ENCODE data around the gene FOXD4.
"Not testable (repeated sequence)": the region's sequence is repeated elsewhere in the genome, so short reads cannot be mapped to it uniquely, and the experiment has no call there.

The FOXD4 gene

DNA sequence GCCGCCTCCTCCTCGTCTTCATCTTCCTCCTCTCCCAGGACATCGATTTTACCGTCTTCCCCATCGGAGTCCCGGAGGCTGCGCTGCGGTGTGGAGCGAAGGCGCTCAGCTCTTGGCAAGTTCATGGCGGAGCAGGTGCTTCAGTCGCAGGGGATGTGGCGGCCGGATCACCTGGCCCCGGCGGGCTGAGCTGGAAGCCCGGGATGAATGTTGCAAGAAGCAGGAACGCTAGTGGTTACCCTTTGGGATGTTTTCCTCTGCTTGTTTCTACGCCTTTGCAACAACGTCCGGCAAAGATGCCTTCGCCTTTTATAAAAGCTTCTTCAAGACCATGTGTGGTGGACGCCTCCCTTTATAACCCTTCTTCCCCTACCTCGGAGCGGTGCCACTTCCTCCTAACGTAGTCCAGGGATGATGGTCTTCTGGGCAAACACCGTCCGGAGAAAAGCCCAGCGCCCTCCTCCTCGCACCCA, at the start of gene FOXD4:
Gene FOXD4, minus strand, starts transcription at position 423 of the 473 bp plus-strand sequence. Its CDS starts 298 bp downstream, at position 125.
- in situ Hi-C loops (cut with MboI; ENCODE audit: low sequenced_read_pairs) = not testable (repeated sequence)

DNA sequence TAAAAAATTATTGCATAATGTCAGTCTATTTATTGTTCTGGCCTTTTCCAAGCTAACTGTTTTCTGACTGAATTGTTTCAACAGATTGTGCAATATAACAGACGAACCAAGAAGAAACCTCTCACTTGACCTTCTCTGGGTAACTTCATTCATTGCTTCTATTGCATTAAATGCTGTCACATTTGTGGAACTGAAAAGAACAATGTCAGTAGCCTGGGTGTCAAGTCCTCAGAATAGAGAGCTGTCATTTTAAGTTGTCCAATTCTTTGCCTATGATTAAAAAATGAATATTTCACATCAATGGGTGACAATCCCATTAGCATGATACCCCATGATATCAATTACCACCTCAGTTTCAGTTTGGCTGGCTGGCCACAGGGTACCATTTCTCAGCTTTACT, 41.7 kb upstream of the FOXD4 start:
- in situ Hi-C loops (cut with MboI; ENCODE audit: low sequenced_read_pairs) = not testable (repeated sequence)

DNA sequence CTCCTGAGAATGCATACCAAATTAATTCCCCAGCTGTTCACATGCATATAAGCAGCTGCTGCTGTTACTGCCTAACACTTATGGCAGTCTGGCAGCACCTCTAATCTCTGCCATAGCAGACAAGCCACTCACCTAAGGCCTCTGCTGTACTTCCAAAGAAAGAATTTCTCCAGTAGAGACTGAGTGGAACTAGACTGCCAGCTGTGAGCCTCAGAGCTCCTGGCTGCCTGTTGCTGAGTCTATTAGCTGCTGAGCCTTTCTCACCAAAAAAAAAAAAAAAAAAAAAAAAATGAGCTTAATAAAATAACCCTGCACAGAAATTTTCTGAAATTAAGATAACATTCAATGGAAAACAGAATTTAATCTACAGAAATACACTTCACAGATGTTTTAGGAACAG, 33.0 kb upstream of the FOXD4 start:
- in situ Hi-C loops (cut with MboI; ENCODE audit: low sequenced_read_pairs) = not testable (repeated sequence)

DNA sequence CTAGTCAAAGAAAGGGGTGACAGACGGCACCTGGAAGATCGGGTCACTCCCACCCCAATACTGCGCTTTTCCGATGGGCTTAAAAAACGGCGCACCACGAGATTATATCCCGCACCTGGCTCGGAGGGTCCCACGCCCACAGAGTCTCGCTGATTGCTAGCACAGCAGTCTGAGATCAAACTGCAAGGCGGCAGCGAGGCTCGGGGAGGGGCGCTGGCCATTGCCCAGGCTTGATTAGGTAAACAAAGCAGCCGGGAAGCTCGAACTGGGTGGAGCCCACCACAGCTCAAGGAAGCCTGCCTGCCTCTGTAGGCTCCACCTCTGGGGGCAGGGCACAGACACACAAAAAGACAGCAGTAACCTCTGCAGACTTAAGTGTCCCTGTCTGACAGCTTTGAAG, 21.7 kb upstream of the FOXD4 start:
- in situ Hi-C loops (cut with MboI; ENCODE audit: low sequenced_read_pairs) = not testable (repeated sequence)

DNA sequence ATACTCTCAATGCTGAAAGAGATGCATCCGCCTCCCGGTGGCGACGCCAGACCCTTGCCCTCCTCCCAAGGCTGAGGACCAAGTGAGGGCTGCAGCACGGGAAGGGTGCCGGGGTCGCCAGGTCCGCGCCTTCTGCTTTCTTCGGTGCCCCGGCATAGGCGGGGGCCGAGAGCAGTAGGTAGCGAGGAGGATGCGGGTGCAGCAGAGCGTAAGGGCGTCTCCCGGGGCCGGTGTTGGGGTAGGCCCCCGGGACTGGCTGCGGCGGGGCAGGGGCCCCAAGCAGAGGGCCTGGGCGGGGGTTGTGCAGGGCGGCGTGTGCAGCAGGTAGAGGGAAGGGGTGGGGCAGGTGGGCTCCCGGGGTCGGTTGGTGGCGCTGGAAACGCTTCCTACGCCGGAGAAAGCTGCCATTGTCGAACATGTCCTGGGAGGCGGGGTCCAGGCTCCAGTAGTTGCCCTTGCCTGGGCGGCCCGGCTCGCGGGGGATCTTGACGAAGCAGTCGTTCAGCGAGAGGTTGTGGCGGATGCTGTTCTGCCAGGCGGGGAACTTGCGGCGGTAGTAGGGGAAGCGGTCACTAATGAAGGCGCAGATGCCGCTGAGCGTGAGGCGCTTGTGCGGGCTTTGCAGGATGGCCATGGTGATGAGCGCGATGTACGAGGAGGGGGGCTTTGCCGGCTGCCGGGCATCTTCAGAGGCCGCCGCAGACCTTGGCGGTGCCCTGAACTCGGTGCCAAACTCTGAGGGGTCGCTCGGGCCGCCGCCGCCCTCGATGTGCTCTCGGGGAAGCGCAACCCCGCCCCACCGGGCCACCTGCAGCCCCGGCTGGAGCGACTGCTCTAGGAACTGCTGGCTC, 848 bp downstream of the FOXD4 start:
- in situ Hi-C loops (cut with MboI; ENCODE audit: low sequenced_read_pairs) = not testable (repeated sequence)

DNA sequence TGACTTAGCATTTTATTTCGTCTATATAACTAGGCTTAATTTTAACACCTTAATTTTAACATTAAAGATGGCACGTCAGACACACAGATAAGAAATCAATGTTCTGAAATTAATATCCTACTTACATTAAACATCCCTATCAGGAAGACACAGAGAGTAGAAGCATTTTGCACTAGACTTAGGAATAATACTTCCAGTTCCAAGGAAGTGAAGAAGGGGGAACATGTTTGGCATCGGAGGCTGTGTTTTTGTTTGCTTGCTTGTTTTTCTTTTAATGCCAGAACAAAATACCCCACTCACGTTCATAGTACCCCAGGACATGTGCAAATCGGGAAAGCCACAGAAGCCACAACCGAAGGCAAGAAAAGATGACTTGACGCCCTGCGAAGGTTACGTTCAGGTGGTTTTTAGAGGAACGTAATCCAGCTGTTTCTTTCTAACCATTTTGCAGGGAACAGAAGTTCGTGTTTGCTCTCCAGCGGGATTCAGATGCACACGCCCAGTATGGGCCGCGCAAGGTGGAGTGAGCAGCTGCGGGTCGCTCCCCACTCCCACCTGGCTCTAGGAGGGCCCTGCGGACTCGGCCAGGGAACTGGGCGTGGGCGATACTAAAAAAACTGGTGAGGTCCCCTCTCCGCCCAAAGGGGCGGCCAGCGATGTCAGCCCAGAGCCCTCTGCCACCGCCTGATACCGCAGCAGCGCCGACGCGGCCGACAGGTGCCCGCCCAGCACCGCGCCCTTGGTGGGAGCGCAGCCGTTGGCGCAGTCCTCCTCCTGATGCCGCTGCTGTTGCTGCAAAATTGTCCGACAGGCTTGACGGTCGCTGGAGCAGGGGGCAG, 1.8 kb downstream of the FOXD4 start:
- in situ Hi-C loops (cut with MboI; ENCODE audit: low sequenced_read_pairs) = not testable (repeated sequence)

DNA sequence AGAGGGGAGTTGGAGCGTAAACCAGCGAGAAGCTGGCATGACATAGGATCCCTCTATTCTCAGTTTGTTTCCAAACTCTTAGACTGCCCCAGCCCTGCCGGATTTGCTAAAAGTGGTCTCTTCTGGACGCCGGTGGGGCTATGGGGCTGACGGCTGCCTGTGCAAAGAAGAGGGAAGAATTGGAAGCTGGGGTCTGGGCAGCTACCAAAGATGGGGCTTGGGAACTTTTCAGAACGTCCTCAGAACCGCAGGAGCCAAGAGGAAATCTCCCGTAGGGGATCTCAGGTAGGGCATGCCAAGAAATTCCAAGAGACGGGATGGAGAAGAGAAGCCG, 3.1 kb downstream of the FOXD4 start:
- in situ Hi-C loops (cut with MboI; ENCODE audit: low sequenced_read_pairs) = not testable (repeated sequence)

DNA sequence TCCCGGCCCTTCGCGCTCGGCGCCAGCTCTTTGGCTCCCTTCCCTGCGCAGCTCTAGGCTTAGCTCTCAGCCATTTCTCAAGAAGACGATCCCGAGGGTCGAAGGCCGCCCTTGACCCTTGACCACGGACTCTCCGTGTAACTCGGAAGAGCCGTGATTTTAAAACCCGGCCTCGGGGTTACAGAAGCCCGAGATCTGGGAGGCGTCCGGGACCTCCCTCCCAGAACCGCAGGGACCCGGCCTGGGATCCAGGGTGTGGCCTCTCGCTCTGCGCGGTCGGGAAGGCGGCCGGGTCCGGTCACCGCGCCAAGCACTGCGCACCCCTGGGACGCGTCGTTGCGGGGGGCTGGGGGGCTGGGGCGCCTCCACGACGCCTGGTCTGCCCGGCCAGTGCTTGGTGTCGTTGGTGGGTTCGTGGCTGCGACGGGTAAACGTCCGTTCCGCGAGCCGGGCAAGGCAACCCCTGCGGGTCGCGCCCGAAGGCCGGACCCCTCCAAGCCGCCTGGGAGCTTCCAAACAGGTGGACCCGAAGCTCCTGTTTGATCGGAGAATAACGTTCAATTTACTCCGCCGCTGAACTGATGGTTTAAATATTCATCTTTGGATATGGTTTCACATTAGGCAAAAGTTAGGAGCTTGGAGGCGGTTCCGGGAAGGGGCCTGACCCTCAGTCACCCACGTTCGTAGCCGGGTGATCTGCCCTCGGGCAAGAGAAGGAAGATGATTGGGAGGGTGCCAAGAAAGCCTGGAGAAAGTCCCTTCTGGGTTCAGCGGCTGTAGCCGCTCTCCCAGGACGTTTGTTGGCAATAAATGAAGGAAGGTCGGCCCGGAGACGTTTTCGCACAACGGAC, 3.7 kb downstream of the FOXD4 start:
- in situ Hi-C loops (cut with MboI; ENCODE audit: low sequenced_read_pairs) = not testable (repeated sequence)

DNA sequence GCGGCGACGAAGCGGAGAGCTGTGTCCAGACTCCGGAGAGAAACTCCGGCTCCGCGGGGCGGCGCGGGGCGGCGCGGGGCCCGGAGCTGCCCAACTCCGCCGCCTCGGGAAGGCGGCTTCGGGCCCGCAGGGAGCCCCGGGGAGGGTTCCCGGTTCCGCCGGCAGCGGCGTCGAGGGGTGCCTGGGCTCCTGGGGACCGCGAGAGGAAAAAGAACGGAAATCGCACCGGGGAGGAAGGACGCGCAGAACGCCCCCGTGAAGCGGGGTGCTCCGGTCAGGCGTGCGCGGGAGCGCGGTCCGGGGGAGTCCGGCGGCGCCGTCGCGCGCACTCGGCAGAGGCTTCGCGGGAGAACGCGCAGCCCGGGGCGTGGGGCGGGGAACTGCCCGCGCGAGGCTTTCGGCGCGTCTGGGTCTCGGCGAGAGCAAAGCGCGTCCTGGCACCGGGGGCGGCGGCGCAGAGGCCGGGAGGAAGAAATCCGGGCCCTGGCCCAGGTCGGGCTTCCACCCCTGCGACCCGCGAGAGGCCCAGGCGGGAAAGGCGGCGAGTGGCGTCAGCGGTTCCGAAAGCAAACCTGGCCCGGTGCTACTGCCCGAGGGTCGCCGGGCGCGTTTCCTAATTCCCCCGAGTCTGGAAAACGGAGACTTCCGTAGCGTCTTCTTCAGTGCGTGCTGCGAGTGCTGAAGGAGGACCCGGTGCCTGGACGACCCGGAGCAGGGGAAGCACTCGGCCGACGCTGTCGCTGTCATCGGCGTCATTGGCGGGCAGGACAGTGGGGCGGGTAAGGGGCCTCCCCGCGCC, 4.5 kb downstream of the FOXD4 start:
- in situ Hi-C loops (cut with MboI; ENCODE audit: low sequenced_read_pairs) = not testable (repeated sequence)

DNA sequence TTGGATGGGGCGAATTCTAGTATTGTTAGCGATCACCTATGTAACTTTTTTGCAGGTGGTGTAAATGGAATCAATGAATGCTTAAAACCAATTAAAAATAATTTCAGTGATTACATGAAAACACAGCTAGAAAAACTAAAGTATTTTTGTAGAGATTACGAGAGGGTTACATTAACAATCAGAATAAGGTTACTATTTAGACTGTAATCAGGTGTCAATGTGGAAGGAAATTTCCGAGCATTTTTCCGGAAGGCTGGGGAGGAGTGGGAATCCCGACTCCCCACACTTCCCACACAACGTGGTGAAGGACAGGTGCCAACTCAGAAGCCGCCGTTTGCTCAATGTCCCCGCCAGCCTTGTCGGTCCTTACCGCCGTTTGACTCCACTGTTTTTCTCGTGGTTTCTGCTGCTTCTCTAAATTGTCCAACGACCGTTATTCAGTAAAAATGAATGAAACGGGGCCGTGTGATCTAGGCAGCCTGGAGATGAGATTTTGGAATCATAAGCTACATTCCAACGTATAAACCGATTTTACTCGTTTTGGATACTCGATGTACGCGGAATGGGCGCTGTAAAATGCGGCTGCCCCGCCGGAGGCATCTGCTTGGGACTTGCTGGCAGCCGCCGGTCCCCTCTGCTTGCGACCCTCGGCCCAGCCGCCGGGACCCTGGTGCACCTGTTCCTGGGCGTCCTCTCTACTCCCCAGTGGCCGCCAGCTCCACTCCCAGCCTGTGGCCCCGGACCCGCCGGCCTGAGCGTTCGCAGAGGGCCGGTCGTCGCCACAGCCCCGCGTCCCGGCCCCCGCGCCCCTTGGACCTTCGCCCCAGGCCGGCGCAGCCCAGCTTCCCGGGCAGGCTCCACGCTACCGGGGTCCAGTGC, 5.4 kb downstream of the FOXD4 start:
- in situ Hi-C loops (cut with MboI; ENCODE audit: low sequenced_read_pairs) = not testable (repeated sequence)

DNA sequence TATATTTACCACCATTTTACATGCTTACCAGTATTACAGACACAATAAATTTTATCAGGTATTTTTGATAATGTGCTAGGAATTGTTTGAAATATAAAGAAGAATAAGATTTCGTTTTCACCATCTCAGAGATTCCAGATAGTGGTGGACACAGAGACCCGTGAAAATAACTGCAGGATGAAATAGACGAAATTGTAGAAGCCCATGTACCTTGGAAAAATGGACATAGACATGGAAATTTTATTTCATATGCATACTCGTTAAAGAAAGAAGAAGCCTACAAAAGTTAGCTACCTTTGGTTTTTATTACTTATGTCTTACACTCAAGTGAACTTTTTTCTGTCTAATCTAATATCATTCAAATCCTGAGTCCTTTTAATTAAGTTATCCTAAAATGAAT, 7.5 kb downstream of the FOXD4 start:
- in situ Hi-C loops (cut with MboI; ENCODE audit: low sequenced_read_pairs) = not testable (repeated sequence)

DNA sequence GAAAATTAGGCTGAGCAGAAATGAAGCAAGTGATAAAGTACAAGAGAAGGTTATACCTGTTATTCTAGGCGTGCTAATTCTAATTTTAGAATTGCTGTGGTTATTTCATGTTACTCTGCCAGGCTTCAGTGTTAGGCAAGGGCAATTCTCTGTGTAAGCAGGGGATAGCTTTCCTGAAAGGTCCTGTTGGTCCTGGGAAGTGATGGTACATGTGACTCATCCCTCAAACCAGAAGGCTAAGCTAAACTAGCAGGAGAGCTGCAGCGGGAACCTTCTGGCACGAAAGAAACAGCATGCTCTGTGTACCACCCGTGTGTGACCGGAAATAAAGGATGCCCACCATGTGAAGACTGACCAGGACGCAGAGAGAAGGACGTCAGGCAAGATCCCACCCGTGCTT, 8.7 kb downstream of the FOXD4 start:
- in situ Hi-C loops (cut with MboI; ENCODE audit: low sequenced_read_pairs) = not testable (repeated sequence)

DNA sequence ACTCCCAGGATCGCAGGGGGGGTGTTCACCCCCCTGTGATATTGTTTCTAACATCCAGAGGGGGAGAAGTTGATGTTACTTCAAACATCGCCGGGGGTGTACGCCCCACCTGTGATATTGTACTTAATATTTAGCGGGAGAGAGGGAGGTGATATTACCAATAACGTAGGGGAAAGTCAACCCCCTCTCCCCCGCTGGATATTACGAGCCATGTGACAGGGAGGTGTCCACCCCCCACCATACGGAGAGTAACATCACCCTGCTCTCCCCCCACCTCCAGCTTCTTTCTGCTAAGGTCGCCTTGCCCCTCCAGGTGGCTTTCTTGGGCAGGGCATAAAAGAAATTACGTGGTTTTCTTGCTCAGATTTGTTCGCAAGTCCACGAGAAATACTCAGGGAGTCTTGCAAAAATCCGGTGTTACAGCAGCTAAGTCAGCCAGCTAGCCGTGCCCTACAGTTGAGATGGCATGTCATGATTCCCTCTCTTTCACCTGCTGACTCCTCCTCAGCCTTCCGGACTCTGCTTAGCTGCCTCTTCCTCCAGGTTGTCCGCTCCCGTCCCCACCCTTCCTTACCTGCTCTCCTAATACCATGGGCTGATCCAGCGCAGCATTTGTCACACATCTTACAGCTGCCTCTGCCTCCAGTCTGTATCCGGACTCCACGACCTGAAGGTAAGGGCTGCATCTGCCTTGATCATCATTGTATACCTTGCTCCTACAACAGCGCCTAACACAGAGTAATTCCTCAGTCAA, 9.3 kb downstream of the FOXD4 start:
- in situ Hi-C loops (cut with MboI; ENCODE audit: low sequenced_read_pairs) = not testable (repeated sequence)

DNA sequence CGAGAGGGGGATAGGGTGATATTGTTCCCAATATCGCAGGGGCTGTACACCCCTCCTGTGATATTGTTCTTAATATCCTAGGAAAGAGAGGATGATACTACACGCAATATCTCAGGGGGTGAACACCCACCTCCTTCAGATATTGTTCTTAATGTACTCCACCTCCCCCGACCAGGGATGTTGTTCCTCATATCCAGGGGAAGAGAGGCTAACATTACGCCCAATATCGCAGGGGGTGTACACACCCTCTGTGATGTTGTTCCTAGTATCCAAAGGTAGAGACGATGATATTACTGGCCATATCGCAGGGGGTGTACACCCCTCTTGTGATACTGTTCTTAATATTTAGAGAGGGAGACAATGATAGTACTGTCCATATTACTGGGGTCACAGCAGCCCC, 12.2 kb downstream of the FOXD4 start:
- in situ Hi-C loops (cut with MboI; ENCODE audit: low sequenced_read_pairs) = not testable (repeated sequence)

DNA sequence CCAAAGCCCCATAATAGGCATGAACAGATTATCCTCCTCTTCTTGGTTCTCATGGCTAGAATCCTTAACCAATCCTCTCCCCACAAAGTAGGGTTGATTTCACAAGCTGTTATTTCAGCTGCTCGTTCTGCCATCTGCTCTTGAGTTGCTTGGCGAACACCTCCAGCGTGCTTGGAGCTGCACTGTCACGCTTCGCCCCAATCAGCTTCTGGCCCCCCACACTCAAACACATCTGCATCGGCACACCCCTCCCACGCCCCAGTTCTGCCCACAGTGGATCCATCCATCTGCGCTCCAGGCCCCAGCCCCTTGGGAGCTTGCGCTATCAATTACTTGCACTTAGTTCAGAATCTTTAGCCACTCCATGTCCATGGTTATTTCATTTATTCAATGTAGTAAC, 17.8 kb downstream of the FOXD4 start:
- in situ Hi-C loops (cut with MboI; ENCODE audit: low sequenced_read_pairs) = not testable (repeated sequence)

DNA sequence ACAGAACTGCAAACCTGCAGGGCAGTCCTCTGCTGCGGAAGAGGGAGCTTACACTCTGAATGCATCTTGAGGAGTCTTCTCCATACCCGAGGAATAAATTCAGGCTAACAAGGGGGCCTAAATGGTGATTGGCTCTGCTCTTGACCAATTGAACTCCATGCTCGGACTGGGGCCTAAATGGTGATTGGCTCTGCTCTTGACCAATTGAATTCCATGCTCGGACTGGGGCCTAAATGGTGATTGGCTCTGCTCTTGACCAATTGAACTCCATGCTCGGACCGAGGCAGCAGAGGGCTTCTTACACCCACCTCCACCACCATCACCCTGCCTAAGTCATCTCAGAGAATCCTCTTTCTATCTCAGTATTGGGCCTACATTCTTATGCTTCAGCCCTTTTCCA, 18.4 kb downstream of the FOXD4 start:
- in situ Hi-C loops (cut with MboI; ENCODE audit: low sequenced_read_pairs) = not testable (repeated sequence)

DNA sequence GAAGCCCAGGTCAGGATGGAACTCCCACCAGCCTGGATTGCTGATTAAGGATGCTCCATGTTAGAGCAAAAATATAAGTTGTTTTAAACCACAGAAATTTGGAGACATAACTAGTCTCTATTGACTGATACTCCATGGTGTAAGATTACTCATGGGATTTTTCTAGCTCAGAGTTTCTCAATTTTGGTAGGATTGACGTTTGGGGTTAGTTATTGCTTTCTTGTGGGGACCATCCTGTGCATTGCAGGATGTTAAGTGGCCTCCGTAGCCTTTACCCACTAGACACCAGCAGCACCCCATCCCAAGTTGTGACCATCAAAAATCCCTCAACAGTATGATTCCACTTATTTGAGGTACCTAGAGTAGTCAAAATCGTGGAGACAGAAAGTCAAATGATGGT, 19.4 kb downstream of the FOXD4 start:
- in situ Hi-C loops (cut with MboI; ENCODE audit: low sequenced_read_pairs) = not testable (repeated sequence)

DNA sequence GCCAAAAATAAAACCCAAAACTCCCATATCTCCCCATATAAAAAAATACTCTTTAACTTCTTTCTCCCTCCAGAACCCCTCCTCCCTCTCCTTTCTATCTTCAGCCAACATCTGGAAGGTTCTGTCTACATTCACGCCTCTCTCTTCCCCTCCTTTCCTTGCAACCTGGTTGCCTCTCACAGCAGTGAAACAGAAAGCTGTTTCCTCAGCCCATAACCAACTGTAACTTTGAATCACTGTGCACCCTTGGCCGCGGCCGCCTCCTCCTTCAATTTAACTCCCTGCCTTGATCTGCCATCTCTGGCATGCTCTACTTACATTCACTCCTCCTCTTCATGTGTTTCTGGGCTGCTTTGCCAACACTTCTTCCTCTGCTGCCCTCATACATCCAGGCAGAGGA, 23.2 kb downstream of the FOXD4 start:
- in situ Hi-C loops (cut with MboI; ENCODE audit: low sequenced_read_pairs) = not testable (repeated sequence)

Measured in HL-60/S4 (cell line).